ENCODE data around the gene ASXL2. TPM values are rescaled to one million over a fixed set of nuclear protein-coding genes. Genes with fewer than 3 reads are reported as not detected.

Gene ASXL2
- total RNA-seq, 1 donor from 2014 or later = 41.2 TPM

Other genes with a start within 250 kb of the ASXL2 start
- 26.2 TPM for gene DTNB, start 204.9 kb downstream of the ASXL2 start, total RNA-seq
- gene KIF3C, start 104.0 kb upstream of the ASXL2 start, total RNA-seq = 56.6 TPM
- 104 TPM for gene RAB10, start 155.6 kb upstream of the ASXL2 start, total RNA-seq